GM04503 (cell line): Measurements from ENCODE around the gene CKAP5.
"Not testable (repeated sequence)": the region's sequence is repeated elsewhere in the genome, so short reads cannot be mapped to it uniquely, and the experiment has no call there.

Source experiments
- DNase-seq: peaks from one replicate; pipeline ENCODE4 v3.0.0-alpha.2; 2012; ENCODE audit warnings: low read depth

CKAP5 gene

DNA sequence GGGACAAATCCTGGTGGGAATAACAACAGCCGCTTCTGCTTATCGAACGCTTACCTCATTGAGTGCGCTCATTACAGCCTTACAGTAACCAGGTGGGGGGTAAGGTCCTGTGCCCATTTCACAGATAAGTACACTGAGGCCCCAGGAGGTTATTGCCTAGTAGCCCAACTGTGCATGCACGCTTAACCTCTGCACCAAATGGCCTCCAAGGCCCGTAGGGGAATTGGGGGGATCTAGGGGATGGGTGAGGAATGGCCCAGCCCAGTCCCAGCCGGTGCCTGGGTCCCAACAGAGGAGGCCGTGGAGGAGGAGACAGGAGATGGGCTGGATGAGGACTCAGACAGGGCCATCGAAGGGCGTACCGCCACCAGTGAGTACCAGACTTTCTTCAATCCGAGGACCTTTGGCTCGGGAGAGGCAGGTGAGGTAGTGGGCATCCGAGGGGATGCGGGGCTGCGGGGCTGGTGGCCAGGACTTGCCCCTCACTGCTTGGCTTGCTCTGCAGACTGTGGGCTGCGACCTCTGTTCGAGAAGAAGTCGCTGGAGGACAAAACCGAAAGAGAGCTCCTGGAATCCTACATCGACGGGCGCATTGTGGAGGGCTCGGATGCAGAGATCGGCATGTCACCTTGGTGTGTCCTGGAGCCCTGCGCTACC is 119.7 kb downstream of the CKAP5 start:
- no peak for DNase-seq

DNA sequence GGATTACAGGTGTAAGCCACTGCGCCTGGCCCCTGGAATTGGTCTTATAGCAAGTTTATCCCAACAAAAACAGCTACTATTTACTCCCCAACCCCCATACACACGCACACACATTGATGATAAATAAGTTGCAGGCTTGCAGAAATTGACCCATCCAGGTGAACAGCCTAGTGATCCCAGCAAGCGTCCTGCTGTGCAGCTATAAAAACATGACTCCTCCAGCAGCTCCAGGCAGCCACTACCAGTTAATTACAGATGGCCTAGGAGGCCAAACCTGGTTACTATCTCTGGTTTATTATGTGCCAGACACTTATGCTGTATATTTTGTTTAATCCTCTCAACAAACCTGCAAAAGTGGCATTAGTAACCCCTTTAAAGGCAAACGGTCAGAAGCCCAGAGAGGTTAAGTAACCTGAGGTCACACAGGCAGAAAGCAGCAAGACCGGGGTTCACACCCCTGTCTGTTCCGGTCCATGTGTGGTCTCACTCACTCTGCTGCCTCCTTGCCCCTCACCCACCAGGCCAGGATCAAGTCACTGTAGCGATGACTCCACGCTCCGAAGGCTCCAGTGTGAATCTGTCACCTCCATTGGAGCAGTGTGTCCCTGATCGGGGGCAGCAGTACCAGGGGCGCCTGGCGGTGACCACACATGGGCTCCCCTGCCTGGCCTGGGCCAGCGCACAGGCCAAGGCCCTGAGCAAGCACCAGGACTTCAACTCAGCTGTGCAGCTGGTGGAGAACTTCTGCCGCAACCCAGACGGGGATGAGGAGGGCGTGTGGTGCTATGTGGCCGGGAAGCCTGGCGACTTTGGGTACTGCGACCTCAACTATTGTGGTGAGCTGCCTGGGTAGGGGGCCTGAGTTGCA is 120.5 kb downstream of the CKAP5 start:
- DNase-seq: no peak

DNA sequence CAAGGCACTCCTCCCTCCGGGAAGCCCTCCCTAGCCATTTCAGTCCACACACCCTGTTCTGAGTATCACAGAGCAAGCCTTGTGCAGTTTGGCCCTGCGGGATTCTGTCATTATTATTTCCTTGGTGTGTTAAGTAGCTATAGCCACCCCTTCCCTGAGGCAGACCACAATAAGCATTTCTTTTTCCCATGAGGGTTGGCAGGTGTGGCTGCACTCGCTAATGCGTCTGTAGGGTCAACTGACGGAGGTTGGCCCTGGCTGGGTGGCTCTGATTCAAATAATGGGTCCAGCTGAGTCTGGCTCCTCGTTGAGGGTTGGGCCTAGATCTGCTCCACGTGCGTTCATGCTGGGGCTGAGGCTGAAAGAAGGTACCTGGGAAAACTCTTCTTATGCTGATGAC is 122.0 kb downstream of the CKAP5 start:
- no peak for DNase-seq

DNA sequence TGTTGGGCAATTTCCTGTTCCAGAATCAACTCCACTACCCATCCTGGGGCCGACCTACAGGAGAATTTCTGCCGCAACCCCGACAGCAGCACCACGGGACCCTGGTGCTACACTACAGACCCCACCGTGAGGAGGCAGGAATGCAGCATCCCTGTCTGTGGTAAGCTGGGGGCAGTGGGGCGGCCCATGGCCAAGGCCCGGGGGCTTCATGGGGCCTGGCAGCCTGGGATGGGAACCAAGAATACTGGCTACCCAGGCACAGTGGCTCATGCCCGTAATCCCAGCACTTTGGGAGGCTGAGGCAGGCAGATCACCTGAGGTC is 122.8 kb downstream of the CKAP5 start:
- no peak for DNase-seq

DNA sequence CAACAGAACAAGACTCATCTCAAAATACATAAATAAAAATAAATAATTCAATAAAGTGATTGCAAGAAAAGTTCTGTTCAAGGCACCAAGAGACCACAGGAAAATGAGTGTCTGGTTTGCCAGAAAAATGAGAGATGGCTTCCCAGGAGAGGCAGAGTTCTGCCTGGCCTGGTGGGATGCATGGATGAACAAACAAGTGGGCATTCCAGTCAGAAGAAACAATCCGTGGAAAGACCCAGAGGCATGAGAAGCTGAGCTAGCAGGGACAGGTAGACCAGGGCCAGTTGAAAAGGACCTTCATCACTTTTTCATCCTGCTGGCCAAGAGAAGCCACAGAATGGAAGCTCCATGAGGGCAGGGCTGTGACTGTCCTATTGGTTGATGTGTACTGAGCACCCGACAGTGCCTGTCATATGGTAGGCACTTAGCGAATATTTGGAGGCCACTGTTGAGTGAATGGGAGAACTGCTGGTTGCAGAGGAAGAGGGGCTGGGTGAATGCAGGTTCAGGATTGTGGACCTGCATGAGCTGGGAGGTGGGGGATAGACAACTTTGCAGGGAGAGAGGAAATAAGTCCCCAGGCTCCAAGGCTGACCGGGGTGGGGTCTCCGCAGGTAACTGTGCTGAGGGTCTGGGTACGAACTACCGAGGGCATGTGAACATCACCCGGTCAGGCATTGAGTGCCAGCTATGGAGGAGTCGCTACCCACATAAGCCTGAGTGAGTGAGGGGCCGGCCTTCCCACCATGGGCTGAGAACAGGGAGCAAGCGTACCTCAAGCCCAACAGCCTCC is 123.3 kb downstream of the CKAP5 start:
- no peak for DNase-seq

DNA sequence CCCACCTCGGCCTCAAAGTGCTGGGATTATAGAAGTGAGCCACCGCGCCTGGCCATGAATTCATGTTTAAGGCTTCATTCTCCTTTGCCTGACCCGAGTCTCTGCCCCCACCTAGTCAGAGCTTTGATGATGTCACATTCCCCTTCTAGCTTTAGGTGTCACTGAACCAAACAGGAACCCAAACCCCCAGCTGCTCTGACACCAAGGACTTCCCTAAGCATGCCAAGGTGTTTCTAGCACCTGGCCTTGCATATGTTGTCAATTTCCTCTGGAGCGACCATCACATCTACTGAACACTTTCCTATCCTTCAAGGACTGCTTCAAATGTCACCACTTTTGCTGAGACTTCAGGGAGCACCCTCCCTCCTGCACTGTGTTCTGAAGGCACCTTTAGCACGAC is 124.8 kb downstream of the CKAP5 start:
- DNase-seq: no peak

DNA sequence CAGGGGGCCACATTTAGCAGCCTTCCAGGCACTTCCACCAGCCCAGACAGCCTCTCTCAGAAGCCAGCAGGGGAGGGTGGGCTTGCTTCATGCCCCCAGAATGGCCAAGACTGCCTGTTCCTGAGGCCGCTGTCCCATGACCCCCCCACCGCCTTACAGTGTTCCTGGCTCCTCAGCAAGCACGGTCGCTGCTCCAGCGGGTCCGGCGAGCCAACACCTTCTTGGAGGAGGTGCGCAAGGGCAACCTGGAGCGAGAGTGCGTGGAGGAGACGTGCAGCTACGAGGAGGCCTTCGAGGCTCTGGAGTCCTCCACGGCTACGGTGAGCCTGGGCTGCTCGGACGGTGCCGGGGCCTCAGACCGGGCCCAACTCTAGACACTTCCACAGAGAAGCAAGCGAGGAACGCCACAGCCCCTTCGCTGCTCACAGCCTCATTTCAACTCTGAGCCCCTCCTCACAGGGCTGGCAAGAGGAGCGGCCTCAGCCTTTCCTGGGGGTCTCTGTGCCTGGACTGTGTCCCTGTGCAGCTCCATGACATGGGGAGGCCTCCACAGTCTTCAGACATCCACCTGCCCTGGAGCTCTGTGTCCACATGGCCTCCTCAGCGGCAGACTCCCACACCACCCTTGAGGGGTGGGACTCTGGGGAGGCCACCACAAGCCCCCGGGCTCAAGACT is 126.4 kb downstream of the CKAP5 start:
- DNase-seq: no peak

DNA sequence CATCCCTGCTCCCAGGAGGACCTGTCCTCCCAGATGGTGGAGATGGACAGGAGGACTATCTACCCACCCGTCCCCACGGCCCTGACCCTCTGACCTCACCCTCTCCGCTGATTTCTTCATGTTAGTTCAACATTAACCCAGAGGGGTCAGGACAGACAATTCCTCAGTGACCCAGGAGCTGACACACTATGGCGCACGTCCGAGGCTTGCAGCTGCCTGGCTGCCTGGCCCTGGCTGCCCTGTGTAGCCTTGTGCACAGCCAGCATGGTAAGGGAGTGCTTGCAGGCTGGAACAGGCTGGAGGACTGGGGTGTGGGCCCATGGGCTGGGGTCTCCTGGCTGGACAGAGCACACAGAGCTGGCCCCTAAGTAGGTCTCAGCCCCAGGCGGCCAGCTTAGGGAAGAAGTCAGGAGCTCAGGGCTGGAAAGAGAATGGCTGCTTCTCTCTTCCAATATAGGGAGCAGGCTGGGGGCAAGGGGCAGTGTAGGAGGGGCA is 127.0 kb downstream of the CKAP5 start, which contains the start of gene F2:
TSS of gene F2 (plus strand) at position 166 of the 495 bp plus-strand sequence. CDS start at position 189, 23 bp downstream.
- DNase-seq: no peak

DNA sequence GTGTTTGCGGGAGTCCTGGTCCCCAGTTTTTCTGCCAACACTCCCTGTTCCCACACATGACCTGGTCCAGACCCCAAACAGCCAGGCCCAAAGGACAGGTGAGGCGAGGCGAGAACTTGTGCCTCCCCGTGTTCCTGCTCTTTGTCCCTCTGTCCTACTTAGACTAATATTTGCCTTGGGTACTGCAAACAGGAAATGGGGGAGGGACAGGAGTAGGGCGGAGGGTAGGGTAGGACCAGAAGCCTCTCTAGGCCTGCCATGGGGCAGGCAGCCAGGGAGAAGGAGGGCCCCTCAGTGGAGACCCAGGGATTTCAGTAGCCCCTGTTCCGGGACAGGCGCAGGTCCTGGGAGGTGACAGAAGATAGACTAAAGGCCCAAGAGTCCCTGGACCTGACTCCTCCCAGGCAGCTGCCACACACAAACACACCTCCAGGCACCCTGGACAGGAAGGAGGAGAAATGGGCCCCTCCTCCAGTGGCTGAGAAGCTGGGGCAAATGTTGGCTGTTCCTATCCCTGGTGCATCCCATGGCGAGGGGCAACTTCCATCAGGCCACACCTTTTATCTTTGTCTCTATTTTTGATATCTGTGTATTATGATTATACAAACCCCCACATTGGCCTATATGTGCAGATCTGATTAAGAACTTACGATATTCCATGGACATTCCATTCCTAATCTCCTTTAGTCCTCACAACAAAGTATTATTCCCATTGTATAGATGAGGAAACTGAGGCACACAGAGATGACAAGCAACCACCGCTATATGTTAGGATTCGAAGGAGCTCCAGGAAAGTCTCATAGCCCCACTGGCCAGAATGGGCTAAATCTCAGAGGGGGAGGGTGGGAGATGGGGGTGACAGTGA is 127.7 kb downstream of the CKAP5 start:
- no peak for DNase-seq

DNA sequence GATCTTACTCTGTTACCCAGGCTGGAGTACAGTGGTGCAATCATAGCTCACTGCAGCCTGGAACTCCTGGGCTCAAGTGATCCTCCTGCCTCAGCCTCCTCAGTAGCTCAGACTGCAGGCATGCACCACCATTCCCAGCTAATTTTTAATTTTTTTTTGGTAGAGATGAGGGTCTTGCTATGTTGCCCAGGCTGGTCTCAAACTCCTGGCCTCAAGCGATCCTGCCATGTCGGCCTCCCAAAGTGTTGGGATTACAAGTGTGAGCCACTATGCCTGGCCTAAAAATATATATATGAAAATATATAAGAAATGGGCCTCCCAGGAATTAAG is 128.3 kb downstream of the CKAP5 start:
- DNase-seq: not testable (repeated sequence)

DNA sequence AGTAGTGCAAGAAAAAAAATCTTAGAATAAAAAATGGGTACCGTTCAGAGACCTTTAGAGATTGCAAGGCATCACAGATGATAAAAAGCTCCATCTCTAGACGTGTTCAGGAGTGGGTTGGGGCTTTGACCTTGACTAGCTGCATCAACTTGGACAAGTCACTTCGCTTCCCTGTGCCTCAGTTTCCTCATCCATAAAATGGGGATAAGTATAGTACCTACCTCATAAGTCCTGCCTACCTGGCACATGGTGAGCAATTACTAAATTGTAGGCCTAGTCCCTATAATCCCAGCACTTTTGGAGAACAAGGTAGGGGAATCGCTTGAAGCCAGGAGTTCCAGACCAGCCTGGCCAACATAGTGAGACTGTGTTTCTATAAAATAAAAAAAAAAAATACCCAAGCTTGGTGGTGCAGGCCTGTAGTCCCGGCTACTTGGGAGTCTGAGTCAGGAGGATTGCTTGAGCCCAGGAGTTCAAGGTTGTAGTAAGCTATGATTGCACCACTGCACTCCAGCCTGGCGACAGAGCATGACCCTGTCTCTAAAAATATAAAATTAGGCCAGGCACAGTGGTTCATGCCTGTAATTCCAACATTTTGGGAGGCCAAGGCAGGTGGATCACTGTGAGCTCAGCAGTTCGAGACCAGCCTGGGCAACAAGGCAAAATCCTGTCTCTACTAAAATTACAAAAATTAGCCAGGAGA is 133.1 kb downstream of the CKAP5 start:
- no peak for DNase-seq

DNA sequence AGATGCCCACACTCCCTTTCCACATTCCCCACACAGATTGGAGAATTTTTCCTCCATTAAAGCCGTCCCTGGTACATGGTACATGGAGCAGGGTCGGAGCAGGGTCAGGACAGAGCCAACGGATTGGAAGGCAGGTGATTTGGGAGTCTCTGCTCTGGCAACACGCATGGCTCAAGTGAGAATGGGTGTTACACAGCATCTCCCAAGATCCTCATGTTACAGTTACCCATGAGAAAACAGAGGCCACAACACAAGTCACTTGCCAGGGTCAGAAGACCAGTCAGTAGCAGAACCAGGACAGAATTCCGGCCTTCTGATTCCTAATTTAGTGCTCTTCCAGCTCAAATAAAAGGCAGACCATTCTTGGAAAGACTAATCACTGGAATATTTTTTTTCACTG is 134.8 kb downstream of the CKAP5 start:
- DNase-seq: no peak

DNA sequence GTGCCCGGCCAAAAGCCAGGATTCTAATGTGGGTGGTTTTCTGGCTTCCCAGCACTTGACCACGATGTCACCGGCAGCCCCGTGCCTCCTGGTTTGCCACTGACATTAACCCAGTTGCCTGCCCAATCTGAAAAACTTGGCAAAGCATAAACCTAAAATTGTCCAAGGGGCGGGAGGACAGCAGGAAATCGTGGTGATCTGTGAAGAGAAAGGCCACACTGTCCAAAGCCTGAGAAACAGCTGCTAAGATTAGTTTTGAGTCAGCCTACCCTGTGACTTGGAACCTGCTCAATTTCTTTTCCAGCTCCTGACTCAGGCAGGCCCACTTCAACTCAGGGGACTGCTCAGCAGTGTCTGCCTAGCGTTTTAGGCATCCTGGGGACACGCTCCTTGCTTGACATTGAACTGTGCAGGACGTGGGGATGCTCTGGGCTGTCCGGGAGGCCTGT is 135.2 kb downstream of the CKAP5 start:
- DNase-seq: peak; percentile 92

DNA sequence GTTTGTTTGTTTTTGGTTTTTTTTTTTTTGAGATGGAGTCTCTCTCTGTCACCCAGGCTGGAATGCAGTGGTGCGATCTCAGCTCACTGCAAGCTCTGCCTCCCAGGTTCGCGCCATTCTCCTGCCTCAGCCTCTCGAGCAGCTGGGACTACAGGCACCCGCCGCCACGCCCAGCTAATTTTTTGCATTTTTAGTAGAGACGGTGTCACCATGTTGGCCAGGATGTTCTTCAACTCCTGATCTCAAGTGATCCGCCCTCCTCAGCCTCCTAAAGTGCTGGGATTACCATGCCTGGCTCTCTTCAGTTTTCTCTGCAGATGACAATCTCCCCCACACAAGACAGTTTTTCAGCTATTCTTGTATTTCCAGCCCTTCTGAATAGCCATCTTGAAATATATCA is 136.7 kb downstream of the CKAP5 start:
- DNase-seq: not testable (repeated sequence)

DNA sequence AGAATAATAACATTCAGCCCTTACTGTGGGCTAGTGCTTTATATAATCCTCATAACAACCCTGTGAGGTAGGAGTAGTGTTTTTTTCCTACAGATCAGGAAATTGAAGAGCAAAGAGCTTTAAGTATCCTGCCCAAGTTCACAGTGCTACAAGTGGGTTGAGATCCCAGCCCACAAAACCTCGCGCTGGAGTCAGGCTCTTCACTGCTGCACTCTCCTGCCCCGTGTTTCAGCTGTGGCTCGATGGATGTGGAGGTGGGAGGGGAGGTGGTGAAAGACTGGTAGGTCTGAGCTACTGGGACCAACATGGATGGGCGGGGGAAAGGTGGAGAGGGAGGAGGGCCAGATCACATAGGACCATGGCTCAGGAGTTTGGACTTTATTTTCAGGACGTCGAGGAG is 139.2 kb downstream of the CKAP5 start:
- DNase-seq: no peak

DNA sequence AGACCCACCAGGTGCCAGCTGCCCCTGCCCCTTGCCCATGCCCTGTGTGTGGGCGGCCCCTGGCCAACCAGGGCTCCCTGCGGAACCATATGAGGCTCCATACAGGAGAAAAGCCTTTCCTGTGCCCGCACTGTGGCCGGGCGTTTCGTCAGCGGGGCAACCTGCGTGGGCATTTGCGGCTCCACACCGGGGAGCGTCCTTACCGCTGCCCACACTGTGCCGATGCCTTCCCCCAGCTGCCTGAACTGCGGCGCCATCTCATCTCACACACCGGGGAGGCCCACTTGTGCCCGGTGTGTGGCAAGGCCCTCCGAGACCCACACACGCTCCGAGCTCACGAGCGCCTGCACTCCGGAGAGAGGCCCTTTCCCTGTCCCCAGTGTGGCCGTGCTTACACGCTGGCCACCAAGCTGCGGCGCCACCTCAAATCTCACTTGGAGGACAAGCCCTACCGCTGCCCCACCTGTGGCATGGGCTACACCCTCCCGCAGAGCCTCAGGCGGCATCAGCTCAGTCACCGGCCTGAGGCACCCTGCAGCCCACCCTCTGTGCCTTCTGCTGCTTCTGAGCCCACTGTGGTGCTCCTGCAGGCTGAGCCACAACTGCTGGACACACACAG is 140.9 kb downstream of the CKAP5 start:
- no peak for DNase-seq

DNA sequence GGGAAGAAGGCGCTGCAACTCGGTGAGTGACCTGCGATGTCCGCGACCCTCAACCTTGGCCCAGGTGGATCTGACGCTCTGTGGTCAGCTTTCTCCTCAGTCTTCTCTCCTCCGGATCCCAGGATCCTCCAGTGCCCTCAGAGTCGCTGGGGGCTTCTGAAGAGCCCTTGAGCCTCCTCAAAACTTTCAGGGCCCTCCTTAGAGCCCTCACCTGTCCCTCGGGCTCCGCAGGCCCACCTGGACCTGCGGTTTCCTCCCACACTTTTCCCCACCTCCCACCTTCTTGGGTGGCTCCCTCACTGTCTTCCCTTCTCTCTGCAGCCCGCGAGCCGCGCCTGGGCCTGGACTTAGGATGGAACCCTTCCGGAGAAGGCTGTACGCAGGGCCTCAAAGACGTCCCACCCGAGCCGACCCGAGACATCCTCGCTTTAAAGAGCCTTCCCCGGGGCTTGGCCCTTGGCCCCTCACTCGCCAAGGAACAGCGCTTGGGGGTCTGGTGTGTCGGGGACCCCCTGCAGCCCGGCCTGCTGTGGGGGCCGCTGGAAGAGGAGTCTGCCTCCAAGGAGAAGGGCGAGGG is 144.9 kb downstream of the CKAP5 start:
- no peak for DNase-seq

DNA sequence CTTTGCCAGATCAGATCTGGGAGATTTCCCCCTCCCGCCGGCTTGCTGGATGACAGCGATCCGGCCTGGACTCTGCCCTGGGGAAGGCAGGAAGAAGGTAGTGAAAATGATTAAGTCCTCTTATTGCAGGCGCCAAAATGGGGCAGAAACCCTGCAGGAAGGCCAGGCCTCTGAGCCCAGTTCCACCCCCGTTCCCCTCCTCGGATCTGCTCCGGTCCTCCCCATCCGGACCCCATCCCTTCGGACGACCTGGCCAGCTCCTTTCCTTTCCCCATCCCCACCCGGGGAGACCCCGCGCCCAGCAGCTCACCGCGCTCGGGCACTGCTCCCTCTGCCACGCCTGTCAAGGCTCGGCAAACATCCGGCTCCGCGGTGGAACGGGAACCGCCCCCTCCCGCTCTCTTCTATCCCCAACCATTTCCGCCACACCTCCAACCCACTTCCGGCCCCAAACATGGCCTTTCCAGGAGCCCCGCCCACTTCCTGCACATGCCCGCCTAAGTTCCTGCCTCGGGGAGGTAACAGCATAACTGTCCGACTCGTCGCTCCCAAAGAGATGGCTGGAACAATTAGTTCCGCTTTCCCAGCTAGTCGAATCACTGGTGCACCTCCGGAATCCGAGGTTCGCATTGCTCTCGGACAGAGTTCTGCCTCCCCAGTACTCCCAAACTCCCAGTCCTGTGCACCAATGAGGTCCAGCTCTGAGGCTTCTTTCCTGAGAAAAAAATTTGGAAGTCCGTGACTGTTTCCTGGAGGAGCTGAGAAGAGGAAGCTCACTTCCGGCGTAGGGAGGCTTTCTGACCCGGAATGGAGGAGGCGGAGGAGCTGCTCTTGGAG is 145.6 kb downstream of the CKAP5 start, which contains the start of the genes ARHGAP1 and ZNF408:
TSS of gene ARHGAP1 (minus strand) at position 379 of the 837 bp plus-strand sequence. CDS start 4,512 bp downstream, outside the sequence.
TSS of gene ZNF408 (plus strand) at position 791 of the 837 bp plus-strand sequence. CDS start at position 808, 17 bp downstream.
- DNase-seq: peak; percentile 87
